ENCODE results near the gene STAC2. TPM values are rescaled to one million over a fixed set of nuclear protein-coding genes. Genes with fewer than 3 reads are reported as not detected.

Gene STAC2
- total and polyA plus RNA-seq, 12 donors = 0.22 to 1.1 (median 0.48) TPM; not detected in 5

- 74 to 89% (median 86%) methylated on average over 5 to 9 of the region's 9 CpGs for WGBS, 4 donors
- peaks cover 16% of the 10 kb centered on the region for H3K27me3 ChIP-seq
- peaks cover 8 to 20% of the 10 kb centered on the region in 2 donors for H3K4me1 ChIP-seq (replicated peaks in 1 of 2)
Observed at GRCh38 chr17:39222866-39223834, 2.6 kb downstream of the STAC2 start.

GRCh38 chr17:39222151-39222550 lies 3.6 kb downstream of the STAC2 start:
- Histone ChIP-seq H3K27me3 (peaks cover 11% of the 10 kb centered on the region), H3K4me3 (no peak overlapping the region), H3K27ac (no peak overlapping the region), H3K4me1 (replicated peaks in 1 of 2) (peaks cover 8 to 20% of the 10 kb centered on the region in 2 donors), H3K36me3 (replicated peaks in 1 of 2) (no peaks in the 10 kb centered on the region), H3K9me3 (replicated peaks in 1 of 3) (no peaks in the 10 kb centered on the region)
- no peak for TF ChIP-seq POLR2A (IDR thresholded peaks at IDR 0.05)
- DNase-seq = no peak
- intact Hi-C loops (cut with DNase I) = no loop called here
- WGBS, 4 donors = 88 to 95% (median 92%) methylated on average over 5 to 7 of the region's 7 CpGs

More at GRCh38 chr17:39222866-39223834, 2.6 kb downstream of the STAC2 start:
- Histone ChIP-seq H3K27ac (no peak overlapping the region), H3K9me3 (replicated peaks in 1 of 3) (no peaks in the 10 kb centered on the region), H3K36me3 (replicated peaks in 1 of 2) (no peaks in the 10 kb centered on the region), H3K4me3 (no peak overlapping the region)
- no peak for DNase-seq
- TF ChIP-seq, protein P1, sequence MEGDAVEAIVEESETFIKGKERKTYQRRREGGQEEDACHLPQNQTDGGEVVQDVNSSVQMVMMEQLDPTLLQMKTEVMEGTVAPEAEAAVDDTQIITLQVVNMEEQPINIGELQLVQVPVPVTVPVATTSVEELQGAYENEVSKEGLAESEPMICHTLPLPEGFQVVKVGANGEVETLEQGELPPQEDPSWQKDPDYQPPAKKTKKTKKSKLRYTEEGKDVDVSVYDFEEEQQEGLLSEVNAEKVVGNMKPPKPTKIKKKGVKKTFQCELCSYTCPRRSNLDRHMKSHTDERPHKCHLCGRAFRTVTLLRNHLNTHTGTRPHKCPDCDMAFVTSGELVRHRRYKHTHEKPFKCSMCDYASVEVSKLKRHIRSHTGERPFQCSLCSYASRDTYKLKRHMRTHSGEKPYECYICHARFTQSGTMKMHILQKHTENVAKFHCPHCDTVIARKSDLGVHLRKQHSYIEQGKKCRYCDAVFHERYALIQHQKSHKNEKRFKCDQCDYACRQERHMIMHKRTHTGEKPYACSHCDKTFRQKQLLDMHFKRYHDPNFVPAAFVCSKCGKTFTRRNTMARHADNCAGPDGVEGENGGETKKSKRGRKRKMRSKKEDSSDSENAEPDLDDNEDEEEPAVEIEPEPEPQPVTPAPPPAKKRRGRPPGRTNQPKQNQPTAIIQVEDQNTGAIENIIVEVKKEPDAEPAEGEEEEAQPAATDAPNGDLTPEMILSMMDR (IDR thresholded peaks at IDR 0.05) = no peak
- no peak for TF ChIP-seq POLR2A (IDR thresholded peaks at IDR 0.05)
- intact Hi-C loops (cut with DNase I) = no loop called here

GRCh38 chr17:39221572-39221971 lies 4.2 kb downstream of the STAC2 start:
- H3K27ac ChIP-seq = no peak overlapping the region
- intact Hi-C loops (cut with DNase I) = no loop called here
- WGBS, 4 donors = 91 to 100% (median 97%) methylated on average over 3 to 6 of the region's 6 CpGs

GRCh38 chr17:39219647-39220154 lies 6.0 kb downstream of the STAC2 start:
- H3K27ac ChIP-seq = no peak overlapping the region
- no peaks in the 10 kb centered on the region for H3K36me3 ChIP-seq (replicated peaks in 1 of 2)
- intact Hi-C loops (cut with DNase I) = no loop called here
- no peaks in the 10 kb centered on the region for H3K9me3 ChIP-seq (replicated peaks in 1 of 3)
- H3K4me3 ChIP-seq = no peak overlapping the region
- H3K27me3 ChIP-seq = peaks cover 2% of the 10 kb centered on the region
- peaks cover 0 to 2% of the 10 kb centered on the region in 2 donors for H3K4me1 ChIP-seq (replicated peaks in 1 of 2)
- no peak for DNase-seq
- WGBS, 4 donors = 30 to 75% (median 71%) methylated on average over 3 to 8 of the region's 8 CpGs
- TF ChIP-seq, protein P1 (IDR thresholded peaks at IDR 0.05) = no peak
- TF ChIP-seq POLR2A (IDR thresholded peaks at IDR 0.05) = no peak

More at GRCh38 chr17:39221572-39221971, 4.2 kb downstream of the STAC2 start:
- H3K4me1 ChIP-seq (replicated peaks in 1 of 2) = peaks cover 8 to 20% of the 10 kb centered on the region in 2 donors
- no peak overlapping the region for H3K4me3 ChIP-seq
- DNase-seq = no peak
- TF ChIP-seq, protein P1 (IDR thresholded peaks at IDR 0.05) = no peak
- TF ChIP-seq POLR2A (IDR thresholded peaks at IDR 0.05) = no peak
- H3K9me3 ChIP-seq (replicated peaks in 1 of 3) = no peaks in the 10 kb centered on the region
- H3K27me3 ChIP-seq = peaks cover 11% of the 10 kb centered on the region
- no peaks in the 10 kb centered on the region for H3K36me3 ChIP-seq (replicated peaks in 1 of 2)

Measured in adrenal gland (tissue), 12 donors.